Activated CD8-positive, alpha-beta memory T cell treated with anti-CD3 and anti-CD28 coated beads, Interleukin-2, amount 50 U/mL, for 4 hours (primary cell): Measurements from ENCODE around the gene SLC11A2.

Experiments used
- DNase-seq: peaks from one replicate; pipeline ENCODE4 v3.0.0-alpha.2; 2020

The SLC11A2 gene

GRCh38 chr12:51025836-51026638, at the start of gene SLC11A2:
SLC11A2 (minus strand) TSS chr12:51026384; CDS start chr12:51010728, 15,656 bp downstream.
- peak; percentile 91 for DNase-seq

GRCh38 chr12:51075390-51075789, 49.2 kb upstream of the SLC11A2 start:
- no peak for DNase-seq

GRCh38 chr12:51071663-51072062, 45.5 kb upstream of the SLC11A2 start:
- DNase-seq, result no peak

GRCh38 chr12:51070004-51070403, 43.8 kb upstream of the SLC11A2 start:
- DNase-seq, result no peak

GRCh38 chr12:51067771-51068170, 41.6 kb upstream of the SLC11A2 start:
- no peak for DNase-seq

GRCh38 chr12:51067229-51067628, 41.0 kb upstream of the SLC11A2 start:
- DNase-seq, result no peak

- DNase-seq, result no peak
These were observed 39.3 kb upstream of the SLC11A2 start for GRCh38 chr12:51065530-51065929.

- DNase-seq, result no peak
These were observed 36.6 kb upstream of the SLC11A2 start for GRCh38 chr12:51062631-51063397.

- no peak for DNase-seq
These were observed 32.9 kb upstream of the SLC11A2 start for GRCh38 chr12:51059086-51059485.

GRCh38 chr12:51056242-51056641, 30.1 kb upstream of the SLC11A2 start:
- DNase-seq, result no peak

GRCh38 chr12:51055060-51055459, 28.9 kb upstream of the SLC11A2 start:
- no peak for DNase-seq

- no peak for DNase-seq
These were observed 25.6 kb upstream of the SLC11A2 start for GRCh38 chr12:51051787-51052186.

- no peak for DNase-seq
These were observed 23.3 kb upstream of the SLC11A2 start for GRCh38 chr12:51049525-51049924.

GRCh38 chr12:51048661-51049251, 22.6 kb upstream of the SLC11A2 start:
- DNase-seq, result no peak

GRCh38 chr12:51047655-51048540, 21.7 kb upstream of the SLC11A2 start, which contains the start of gene LETMD1:
LETMD1 (plus strand) TSS chr12:51048327; CDS start chr12:51048357, 30 bp downstream.
- peak; percentile 86 for DNase-seq

GRCh38 chr12:51036279-51036678, 10.1 kb upstream of the SLC11A2 start:
- DNase-seq, result no peak

- DNase-seq, result no peak
These were observed 7.4 kb upstream of the SLC11A2 start for GRCh38 chr12:51033457-51034089.

GRCh38 chr12:51033048-51033447, 6.9 kb upstream of the SLC11A2 start:
- DNase-seq, result no peak

GRCh38 chr12:51028813-51029150, 2.6 kb upstream of the SLC11A2 start:
- no peak for DNase-seq

GRCh38 chr12:51028126-51028812, 2.1 kb upstream of the SLC11A2 start:
- no peak for DNase-seq

- DNase-seq, result no peak
These were observed 1.2 kb upstream of the SLC11A2 start for GRCh38 chr12:51027342-51027835.
